ENCODE measurements around the gene PCARE. TPM values are rescaled to one million over a fixed set of nuclear protein-coding genes. Genes with fewer than 3 reads are reported as not detected.

Gene PCARE
- total and polyA plus RNA-seq, 2 experiments from 2014 or later = not detected

DNA sequence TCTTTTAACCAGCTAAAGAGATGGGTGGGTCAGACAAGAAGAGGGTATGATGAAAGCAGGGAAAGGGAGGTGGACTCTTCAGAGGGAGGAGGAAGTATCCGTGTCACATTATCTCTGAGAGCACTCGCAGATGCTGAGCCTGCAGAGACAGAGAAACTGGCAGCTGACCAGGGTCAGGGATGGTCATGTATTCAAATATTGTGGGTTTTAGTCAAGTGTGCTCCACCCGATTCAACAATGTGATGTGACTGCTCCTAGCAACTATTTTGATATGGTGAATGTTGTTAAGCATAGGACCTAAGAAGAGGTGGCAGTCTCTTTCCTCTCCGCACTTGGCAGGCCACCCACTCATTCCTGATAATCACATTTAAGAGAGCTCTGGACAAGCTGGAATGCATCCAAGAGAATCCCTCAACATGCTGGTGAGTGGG lies 39.6 kb upstream of the PCARE start:
- DNase-seq (ENCODE audit: low spot score) (no peak), ATAC-seq (no peak)

More for the DNA sequence above, 39.6 kb upstream of the PCARE start:
- H3K4me3 Mint-ChIP-seq = peak overlapping the region; percentile 79; the same call in 2 of the 3 replicates
- TF ChIP-seq, protein P1, sequence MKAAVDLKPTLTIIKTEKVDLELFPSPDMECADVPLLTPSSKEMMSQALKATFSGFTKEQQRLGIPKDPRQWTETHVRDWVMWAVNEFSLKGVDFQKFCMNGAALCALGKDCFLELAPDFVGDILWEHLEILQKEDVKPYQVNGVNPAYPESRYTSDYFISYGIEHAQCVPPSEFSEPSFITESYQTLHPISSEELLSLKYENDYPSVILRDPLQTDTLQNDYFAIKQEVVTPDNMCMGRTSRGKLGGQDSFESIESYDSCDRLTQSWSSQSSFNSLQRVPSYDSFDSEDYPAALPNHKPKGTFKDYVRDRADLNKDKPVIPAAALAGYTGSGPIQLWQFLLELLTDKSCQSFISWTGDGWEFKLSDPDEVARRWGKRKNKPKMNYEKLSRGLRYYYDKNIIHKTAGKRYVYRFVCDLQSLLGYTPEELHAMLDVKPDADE (IDR thresholded peaks at IDR 0.05) = no peak
- TF ChIP-seq CREB1 (CRISPR knock-in tag; IDR thresholded peaks at IDR 0.05; ENCODE audit: low read depth) (no peak), ZNF114 (CRISPR knock-in tag; IDR thresholded peaks at IDR 0.05) (no peak), ZNF331 (CRISPR knock-in tag; IDR thresholded peaks at IDR 0.05; ENCODE audit: low read depth) (no peak), NANOG (IDR thresholded peaks at IDR 0.05; ENCODE audit: borderline replicate concordance) (no peak), STAT1 (IDR thresholded peaks at IDR 0.05; ENCODE audit: unreplicated experiment) (no peak), JUNB (IDR thresholded peaks at IDR 0.05; ENCODE audit: unreplicated experiment) (no peak), EZH2phosphoT487 (IDR thresholded peaks at IDR 0.05; ENCODE audit: unreplicated experiment) (no peak), EZH2 (IDR thresholded peaks at IDR 0.05; ENCODE audit: low read depth, unreplicated experiment) (no peak), POLR2AphosphoS5 (IDR thresholded peaks at IDR 0.05; ENCODE audit: low read depth) (no peak)
- TF ChIP-seq, protein P2, sequence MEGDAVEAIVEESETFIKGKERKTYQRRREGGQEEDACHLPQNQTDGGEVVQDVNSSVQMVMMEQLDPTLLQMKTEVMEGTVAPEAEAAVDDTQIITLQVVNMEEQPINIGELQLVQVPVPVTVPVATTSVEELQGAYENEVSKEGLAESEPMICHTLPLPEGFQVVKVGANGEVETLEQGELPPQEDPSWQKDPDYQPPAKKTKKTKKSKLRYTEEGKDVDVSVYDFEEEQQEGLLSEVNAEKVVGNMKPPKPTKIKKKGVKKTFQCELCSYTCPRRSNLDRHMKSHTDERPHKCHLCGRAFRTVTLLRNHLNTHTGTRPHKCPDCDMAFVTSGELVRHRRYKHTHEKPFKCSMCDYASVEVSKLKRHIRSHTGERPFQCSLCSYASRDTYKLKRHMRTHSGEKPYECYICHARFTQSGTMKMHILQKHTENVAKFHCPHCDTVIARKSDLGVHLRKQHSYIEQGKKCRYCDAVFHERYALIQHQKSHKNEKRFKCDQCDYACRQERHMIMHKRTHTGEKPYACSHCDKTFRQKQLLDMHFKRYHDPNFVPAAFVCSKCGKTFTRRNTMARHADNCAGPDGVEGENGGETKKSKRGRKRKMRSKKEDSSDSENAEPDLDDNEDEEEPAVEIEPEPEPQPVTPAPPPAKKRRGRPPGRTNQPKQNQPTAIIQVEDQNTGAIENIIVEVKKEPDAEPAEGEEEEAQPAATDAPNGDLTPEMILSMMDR (conservative IDR thresholded peaks at IDR 0.05; ENCODE audit: low read depth in 2 of 2) = no peak
- TF ChIP-seq, protein P3, sequence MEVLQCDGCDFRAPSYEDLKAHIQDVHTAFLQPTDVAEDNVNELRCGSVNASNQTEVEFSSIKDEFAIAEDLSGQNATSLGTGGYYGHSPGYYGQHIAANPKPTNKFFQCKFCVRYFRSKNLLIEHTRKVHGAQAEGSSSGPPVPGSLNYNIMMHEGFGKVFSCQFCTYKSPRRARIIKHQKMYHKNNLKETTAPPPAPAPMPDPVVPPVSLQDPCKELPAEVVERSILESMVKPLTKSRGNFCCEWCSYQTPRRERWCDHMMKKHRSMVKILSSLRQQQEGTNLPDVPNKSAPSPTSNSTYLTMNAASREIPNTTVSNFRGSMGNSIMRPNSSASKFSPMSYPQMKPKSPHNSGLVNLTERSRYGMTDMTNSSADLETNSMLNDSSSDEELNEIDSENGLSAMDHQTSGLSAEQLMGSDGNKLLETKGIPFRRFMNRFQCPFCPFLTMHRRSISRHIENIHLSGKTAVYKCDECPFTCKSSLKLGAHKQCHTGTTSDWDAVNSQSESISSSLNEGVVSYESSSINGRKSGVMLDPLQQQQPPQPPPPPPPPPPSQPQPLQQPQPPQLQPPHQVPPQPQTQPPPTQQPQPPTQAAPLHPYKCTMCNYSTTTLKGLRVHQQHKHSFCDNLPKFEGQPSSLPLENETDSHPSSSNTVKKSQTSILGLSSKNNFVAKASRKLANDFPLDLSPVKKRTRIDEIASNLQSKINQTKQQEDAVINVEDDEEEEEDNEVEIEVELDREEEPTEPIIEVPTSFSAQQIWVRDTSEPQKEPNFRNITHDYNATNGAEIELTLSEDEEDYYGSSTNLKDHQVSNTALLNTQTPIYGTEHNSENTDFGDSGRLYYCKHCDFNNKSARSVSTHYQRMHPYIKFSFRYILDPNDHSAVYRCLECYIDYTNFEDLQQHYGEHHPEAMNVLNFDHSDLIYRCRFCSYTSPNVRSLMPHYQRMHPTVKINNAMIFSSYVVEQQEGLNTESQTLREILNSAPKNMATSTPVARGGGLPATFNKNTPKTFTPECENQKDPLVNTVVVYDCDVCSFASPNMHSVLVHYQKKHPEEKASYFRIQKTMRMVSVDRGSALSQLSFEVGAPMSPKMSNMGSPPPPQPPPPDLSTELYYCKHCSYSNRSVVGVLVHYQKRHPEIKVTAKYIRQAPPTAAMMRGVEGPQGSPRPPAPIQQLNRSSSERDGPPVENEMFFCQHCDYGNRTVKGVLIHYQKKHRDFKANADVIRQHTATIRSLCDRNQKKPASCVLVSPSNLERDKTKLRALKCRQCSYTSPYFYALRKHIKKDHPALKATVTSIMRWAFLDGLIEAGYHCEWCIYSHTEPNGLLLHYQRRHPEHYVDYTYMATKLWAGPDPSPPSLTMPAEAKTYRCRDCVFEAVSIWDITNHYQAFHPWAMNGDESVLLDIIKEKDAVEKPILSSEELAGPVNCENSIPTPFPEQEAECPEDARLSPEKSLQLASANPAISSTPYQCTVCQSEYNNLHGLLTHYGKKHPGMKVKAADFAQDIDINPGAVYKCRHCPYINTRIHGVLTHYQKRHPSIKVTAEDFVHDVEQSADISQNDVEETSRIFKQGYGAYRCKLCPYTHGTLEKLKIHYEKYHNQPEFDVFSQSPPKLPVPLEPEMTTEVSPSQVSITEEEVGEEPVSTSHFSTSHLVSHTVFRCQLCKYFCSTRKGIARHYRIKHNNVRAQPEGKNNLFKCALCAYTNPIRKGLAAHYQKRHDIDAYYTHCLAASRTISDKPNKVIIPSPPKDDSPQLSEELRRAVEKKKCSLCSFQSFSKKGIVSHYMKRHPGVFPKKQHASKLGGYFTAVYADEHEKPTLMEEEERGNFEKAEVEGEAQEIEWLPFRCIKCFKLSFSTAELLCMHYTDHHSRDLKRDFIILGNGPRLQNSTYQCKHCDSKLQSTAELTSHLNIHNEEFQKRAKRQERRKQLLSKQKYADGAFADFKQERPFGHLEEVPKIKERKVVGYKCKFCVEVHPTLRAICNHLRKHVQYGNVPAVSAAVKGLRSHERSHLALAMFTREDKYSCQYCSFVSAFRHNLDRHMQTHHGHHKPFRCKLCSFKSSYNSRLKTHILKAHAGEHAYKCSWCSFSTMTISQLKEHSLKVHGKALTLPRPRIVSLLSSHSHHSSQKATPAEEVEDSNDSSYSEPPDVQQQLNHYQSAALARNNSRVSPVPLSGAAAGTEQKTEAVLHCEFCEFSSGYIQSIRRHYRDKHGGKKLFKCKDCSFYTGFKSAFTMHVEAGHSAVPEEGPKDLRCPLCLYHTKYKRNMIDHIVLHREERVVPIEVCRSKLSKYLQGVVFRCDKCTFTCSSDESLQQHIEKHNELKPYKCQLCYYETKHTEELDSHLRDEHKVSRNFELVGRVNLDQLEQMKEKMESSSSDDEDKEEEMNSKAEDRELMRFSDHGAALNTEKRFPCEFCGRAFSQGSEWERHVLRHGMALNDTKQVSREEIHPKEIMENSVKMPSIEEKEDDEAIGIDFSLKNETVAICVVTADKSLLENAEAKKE (CRISPR knock-in tag; IDR thresholded peaks at IDR 0.05) = no peak
- TF ChIP-seq, protein P4, sequence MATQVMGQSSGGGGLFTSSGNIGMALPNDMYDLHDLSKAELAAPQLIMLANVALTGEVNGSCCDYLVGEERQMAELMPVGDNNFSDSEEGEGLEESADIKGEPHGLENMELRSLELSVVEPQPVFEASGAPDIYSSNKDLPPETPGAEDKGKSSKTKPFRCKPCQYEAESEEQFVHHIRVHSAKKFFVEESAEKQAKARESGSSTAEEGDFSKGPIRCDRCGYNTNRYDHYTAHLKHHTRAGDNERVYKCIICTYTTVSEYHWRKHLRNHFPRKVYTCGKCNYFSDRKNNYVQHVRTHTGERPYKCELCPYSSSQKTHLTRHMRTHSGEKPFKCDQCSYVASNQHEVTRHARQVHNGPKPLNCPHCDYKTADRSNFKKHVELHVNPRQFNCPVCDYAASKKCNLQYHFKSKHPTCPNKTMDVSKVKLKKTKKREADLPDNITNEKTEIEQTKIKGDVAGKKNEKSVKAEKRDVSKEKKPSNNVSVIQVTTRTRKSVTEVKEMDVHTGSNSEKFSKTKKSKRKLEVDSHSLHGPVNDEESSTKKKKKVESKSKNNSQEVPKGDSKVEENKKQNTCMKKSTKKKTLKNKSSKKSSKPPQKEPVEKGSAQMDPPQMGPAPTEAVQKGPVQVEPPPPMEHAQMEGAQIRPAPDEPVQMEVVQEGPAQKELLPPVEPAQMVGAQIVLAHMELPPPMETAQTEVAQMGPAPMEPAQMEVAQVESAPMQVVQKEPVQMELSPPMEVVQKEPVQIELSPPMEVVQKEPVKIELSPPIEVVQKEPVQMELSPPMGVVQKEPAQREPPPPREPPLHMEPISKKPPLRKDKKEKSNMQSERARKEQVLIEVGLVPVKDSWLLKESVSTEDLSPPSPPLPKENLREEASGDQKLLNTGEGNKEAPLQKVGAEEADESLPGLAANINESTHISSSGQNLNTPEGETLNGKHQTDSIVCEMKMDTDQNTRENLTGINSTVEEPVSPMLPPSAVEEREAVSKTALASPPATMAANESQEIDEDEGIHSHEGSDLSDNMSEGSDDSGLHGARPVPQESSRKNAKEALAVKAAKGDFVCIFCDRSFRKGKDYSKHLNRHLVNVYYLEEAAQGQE (IDR thresholded peaks at IDR 0.05; ENCODE audit: unreplicated experiment) = no peak
- Histone ChIP-seq H4K20me1 (replicated peaks; ENCODE audit: insufficient read depth) (no peaks in the 10 kb centered on the region), H2AFZ (no peak overlapping the region), H3K9me2 (ENCODE audit: insufficient read depth) (no peaks in the 10 kb centered on the region), H3K27ac (ENCODE audit: low read depth) (no peak overlapping the region), H3K4me1 (ENCODE audit: insufficient read depth) (peaks cover 6% of the 10 kb centered on the region), H3K4me2 (no peak overlapping the region), H3K79me2 (replicated peaks; ENCODE audit: insufficient read depth) (no peaks in the 10 kb centered on the region), H3K36me3 (ENCODE audit: insufficient read depth) (no peaks in the 10 kb centered on the region), H3K27me3 (ENCODE audit: insufficient read depth) (peaks cover 60% of the 10 kb centered on the region), H3K4me3 (no peak overlapping the region), H3F3A (replicated peaks; ENCODE audit: low read depth) (no peaks in the 10 kb centered on the region)
- peaks cover 44% of the 10 kb centered on the region for H3K27me3 Mint-ChIP-seq (ENCODE audit: insufficient read depth, low read depth, poor library complexity)
- no peak overlapping the region for H3K27ac Mint-ChIP-seq
- H3K4me1 Mint-ChIP-seq = peaks cover 2% of the 10 kb centered on the region
- peaks cover 3% of the 10 kb centered on the region; the same call in 1 of the 3 replicates for H3K36me3 Mint-ChIP-seq (ENCODE audit: low read depth)
- H3K9me3 Mint-ChIP-seq = no peaks in the 10 kb centered on the region
